Activated naive CD8-positive, alpha-beta T cell treated with anti-CD3 and anti-CD28 coated beads for 36 hours (primary cell): ENCODE data around the gene PDE4D. TPM values are rescaled to one million over a fixed set of nuclear protein-coding genes. Genes with fewer than 3 reads are reported as not detected.

Source experiments
- DNase-seq: peaks from one replicate; pipeline ENCODE4 v3.0.0; 2021
- H3K27ac Mint-ChIP-seq: one replicate; pipeline ENCODE4 v1.8.0; 2022; ENCODE audit warnings: mild to moderate bottlenecking, moderate library complexity, mixed read lengths
- H3K27me3 Mint-ChIP-seq: one replicate; pipeline ENCODE4 v1.8.0; 2022; ENCODE audit warnings: mild to moderate bottlenecking, mixed read lengths
- H3K36me3 Mint-ChIP-seq: one replicate; pipeline ENCODE4 v1.8.0; 2021; ENCODE audit warnings: mild to moderate bottlenecking, mixed read lengths
- H3K4me1 Mint-ChIP-seq: one replicate; pipeline ENCODE4 v1.8.0; 2021; ENCODE audit warnings: mixed read lengths
- H3K4me3 Mint-ChIP-seq: one replicate; pipeline ENCODE4 v1.8.0; 2022; ENCODE audit warnings: mild to moderate bottlenecking, moderate library complexity, mixed read lengths
- H3K9me3 Mint-ChIP-seq: one replicate; pipeline ENCODE4 v1.8.0; 2022; ENCODE audit warnings: mixed read lengths
- total RNA-seq, 2 experiments: library from RNA; stranded (reverse); gene quantifications; one replicate each; pipeline ENCODE4 v1.2.3, GENCODE V29; 2021

PDE4D gene
- total RNA-seq, 2 experiments from 2014 or later, result 40.7 TPM

DNA sequence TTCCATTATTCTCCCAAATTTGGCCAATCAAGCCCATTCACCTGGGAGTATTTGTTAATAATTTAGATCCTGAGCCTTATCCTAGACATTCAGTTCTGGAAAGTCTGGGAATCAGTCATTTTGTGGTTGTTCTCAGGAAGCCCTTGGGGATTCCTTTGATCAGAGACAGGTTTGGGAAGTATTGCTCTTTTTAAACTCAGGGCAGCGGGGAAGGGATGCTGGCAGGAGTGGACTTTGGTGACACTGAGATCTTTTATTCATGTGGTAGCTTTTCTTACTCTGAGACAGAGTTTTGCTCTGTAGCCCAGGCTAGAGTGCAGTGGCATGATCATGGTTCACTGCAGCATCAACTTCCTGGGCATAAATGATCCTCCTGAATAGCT is 723.8 kb downstream of the PDE4D start:
- no peaks in the 10 kb centered on the region for H3K36me3 Mint-ChIP-seq
- H3K27me3 Mint-ChIP-seq, result no peaks in the 10 kb centered on the region
- DNase-seq, result no peak

DNA sequence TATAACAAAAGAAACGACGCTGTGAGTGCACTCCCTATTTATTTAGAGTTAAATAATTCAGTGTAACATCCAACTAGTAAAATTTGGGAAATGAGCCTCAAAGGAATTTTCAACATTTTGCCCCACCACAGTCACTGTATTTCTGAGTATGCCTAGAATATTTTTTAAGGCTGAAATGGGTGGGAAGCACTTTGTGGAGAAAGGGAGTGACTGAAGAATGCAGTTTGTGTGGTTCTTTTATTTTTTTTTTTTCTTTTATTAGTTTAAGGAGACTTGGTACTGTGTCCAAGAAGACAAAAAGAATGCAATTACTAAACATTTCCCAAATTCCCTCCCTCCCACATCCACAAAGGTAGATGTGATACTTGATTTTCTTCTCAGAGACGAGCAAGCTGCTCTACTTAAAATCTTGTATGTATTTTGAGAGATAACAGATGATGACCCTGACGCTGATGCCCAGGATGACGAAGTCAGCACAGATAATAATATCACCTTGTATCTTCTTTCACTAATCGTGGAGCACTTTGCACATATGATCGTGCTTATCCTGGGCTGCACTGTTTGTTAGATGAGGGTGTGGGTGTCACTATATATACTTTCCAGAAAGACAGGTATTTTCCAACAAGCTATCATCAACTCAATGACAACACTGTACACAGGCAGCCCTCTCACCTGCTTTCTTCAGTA is 724.3 kb downstream of the PDE4D start:
- DNase-seq, result no peak
- Mint-ChIP-seq H3K9me3 (no peaks in the 10 kb centered on the region), H3K27me3 (no peaks in the 10 kb centered on the region), H3K4me3 (no peak overlapping the region), H3K36me3 (no peaks in the 10 kb centered on the region), H3K4me1 (peaks cover 7% of the 10 kb centered on the region), H3K27ac (no peak overlapping the region)

More for the DNA sequence above, 723.8 kb downstream of the PDE4D start:
- Mint-ChIP-seq H3K4me1 (peaks cover 7% of the 10 kb centered on the region), H3K27ac (no peak overlapping the region), H3K4me3 (no peak overlapping the region), H3K9me3 (no peaks in the 10 kb centered on the region)

DNA sequence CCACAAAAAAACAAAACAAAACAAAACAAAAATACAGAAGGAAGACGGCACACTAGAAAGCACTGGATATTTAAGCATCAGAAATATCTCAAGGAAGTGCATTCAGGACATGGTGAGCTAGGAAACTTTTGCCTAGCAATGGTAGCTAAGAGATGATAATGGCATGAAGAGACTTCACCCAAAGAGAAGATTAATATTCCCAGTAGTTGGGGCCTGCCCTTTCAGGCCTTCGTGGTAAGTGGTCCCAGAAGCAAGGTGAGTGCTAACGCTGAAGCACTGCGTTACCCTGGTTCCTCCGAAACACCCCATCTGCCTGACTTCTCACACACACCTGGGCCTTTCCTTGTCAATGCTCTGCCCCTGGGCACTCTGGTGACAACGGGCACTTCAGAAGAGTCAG is 725.5 kb downstream of the PDE4D start:
- peaks cover 3% of the 10 kb centered on the region for H3K4me1 Mint-ChIP-seq
- H3K4me3 Mint-ChIP-seq, result no peak overlapping the region
- H3K36me3 Mint-ChIP-seq, result no peaks in the 10 kb centered on the region
- no peaks in the 10 kb centered on the region for H3K27me3 Mint-ChIP-seq
- H3K27ac Mint-ChIP-seq, result no peak overlapping the region
- no peaks in the 10 kb centered on the region for H3K9me3 Mint-ChIP-seq
- no peak for DNase-seq

DNA sequence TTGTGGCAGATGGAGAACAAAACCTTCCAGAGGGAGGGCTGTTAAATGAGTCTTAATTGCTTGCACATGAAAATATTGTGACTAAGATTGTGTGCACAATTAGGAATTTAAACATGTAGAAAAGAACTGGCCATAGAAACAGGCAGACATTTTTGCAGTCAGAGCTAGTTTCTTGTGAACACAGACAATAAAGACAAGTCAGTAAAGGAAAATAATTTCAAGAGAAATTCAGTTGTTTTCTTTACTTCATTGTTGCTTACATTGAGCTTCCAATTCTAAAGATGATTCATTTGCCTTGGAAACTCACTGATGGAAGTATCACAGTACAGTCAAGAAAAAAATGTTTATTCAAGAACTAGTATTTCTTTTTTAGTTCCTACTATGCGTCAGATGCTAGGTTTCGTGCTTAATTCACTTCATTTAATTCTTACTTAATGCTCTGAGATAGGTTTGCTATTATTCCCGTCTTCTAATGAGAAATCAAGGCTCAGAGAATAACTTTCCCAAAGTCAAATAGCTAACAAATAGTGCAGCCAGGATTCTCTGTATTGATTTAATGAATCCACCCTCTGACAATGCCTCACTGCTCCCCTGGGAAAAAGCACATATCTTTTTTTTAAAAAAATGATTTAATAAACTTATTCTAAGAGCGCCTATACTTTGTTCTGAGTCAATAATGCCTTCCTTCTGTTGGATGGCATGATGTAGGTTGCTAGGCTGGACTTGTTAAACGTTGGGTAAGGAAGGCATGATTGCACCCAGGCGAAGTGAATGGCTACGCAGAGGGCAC is 729.3 kb downstream of the PDE4D start:
- Mint-ChIP-seq H3K4me3 (no peak overlapping the region), H3K36me3 (no peaks in the 10 kb centered on the region), H3K27ac (no peak overlapping the region)

DNA sequence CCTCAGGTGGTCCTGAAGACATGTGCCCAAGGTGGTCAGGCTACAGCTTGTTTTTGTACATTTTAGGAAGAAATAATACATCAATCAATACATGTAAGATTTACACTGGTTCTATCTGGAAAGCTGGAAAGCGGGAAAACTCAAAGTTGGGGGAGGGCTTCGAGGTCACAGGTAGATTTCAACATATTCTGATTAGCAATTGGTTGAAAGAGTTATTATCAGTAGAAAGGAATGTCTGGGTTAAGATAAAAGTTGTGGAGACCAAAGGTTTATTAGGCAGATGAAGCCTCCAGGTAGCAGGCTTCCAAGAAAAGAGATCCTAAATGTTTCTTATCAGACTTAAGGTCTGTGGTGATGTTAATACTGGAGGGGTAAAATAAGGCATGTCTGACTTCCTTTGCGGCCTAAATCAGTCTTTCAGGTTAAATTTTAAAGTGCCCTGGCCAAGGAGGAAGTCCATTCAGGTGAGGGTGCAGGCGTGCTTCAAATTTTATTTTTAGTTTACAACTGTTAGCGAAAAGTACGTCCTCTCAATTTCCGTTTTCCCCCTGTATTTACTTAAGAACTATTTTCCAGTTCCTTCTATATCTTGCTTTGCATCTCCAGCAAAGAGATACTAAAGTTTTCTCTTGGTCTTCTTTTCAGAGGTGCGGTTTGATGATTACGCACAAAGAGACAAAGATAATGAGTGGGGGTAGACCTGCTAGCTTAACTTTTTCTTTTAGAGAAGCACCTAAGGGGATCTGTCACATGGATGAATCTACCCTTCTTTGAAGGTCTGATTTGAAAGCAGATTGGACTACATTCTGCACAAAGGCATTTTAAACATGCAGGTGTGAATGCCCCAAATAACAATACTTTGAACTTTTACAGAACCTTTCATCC is 732.1 kb downstream of the PDE4D start:
- Mint-ChIP-seq H3K9me3 (no peaks in the 10 kb centered on the region), H3K27ac (peak overlapping the region; percentile 45), H3K4me1 (peaks cover 13% of the 10 kb centered on the region), H3K27me3 (no peaks in the 10 kb centered on the region), H3K4me3 (no peak overlapping the region), H3K36me3 (no peaks in the 10 kb centered on the region)
- DNase-seq, result no peak

More for the DNA sequence above, 729.3 kb downstream of the PDE4D start:
- DNase-seq, result no peak
- Mint-ChIP-seq H3K4me1 (peaks cover 10% of the 10 kb centered on the region), H3K9me3 (no peaks in the 10 kb centered on the region), H3K27me3 (no peaks in the 10 kb centered on the region)

DNA sequence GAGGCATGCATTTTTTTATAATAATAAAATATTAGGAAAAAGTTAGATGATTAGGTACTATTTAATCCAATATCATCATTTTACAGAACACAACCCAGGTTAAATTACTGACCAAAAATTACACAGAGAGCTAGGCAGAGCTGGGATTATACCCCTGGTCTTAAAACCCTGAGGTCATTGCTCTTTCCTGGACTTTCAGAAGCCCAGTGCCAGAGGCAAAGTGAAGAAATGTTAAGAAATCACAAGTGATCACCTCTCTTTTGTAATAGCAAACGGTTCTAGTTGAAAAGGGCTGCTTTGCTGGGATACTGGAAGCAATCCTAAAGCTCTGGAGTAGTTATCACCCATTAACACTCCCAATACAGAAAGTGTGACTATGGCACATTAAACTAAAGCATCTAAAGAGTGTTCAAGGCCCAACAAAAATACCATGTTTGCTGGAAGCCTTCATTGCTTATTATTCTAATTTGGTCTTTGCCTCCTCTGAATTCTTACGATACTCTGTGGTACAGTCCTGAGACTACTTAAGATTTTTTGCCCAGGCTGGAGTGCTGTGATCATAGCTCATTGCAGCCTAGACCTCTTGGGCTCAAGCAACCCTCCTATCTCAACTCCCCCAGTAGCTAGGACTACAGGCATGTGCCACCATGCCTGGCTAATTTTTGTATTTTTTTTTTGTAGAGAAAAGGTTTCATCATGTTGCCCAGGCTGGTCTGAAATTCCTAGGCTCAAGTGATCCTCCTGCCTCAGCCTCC is 734.7 kb downstream of the PDE4D start:
- H3K36me3 Mint-ChIP-seq, result no peaks in the 10 kb centered on the region
- no peak overlapping the region for H3K27ac Mint-ChIP-seq
- no peak for DNase-seq
- no peaks in the 10 kb centered on the region for H3K9me3 Mint-ChIP-seq
- H3K4me3 Mint-ChIP-seq, result no peak overlapping the region
- no peaks in the 10 kb centered on the region for H3K27me3 Mint-ChIP-seq
- H3K4me1 Mint-ChIP-seq, result peaks cover 13% of the 10 kb centered on the region

DNA sequence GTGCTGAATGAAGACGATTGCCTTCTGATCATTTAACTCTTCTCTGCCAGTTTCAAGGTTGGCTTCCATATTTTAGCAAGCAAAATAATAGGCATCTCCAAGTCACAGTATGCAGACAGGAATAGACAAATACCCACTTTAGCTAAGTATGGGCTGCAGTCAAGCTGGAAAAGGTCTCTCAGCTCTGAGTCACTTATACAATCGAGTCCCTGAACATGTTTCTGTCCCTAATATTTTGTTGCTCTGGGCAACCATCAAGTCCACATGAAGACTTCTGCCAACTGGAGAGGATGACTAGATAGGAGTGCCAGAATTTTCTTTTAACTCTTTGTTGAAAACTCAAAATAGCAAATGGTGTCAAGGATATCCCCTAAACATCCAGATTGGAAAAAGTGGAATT is 735.4 kb downstream of the PDE4D start:
- H3K4me3 Mint-ChIP-seq, result no peak overlapping the region
- no peak overlapping the region for H3K27ac Mint-ChIP-seq
- DNase-seq, result no peak
- no peaks in the 10 kb centered on the region for H3K27me3 Mint-ChIP-seq
- H3K36me3 Mint-ChIP-seq, result no peaks in the 10 kb centered on the region
- no peaks in the 10 kb centered on the region for H3K9me3 Mint-ChIP-seq
- peaks cover 13% of the 10 kb centered on the region for H3K4me1 Mint-ChIP-seq

DNA sequence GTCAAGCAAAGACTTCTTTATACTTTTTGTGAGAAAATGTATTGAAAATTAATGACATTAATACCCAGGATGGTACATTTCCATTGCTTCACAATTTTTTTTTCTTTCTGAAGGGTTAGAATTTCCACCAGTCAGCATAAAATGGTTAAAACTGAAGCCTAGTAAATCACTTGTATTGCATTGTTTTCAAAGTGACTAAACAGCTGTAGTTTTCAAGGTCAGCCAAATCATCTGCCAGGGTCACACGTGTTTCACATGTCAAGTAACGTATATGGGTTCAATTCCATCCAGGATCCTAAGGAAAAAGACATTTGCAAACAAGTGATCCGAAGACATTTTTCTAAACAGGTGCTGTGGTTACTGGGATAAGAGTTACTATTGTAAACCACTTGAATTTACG is 736.5 kb downstream of the PDE4D start:
- Mint-ChIP-seq H3K36me3 (no peaks in the 10 kb centered on the region), H3K27me3 (no peaks in the 10 kb centered on the region), H3K4me1 (peaks cover 13% of the 10 kb centered on the region), H3K27ac (no peak overlapping the region), H3K9me3 (no peaks in the 10 kb centered on the region), H3K4me3 (no peak overlapping the region)
- DNase-seq, result no peak

DNA sequence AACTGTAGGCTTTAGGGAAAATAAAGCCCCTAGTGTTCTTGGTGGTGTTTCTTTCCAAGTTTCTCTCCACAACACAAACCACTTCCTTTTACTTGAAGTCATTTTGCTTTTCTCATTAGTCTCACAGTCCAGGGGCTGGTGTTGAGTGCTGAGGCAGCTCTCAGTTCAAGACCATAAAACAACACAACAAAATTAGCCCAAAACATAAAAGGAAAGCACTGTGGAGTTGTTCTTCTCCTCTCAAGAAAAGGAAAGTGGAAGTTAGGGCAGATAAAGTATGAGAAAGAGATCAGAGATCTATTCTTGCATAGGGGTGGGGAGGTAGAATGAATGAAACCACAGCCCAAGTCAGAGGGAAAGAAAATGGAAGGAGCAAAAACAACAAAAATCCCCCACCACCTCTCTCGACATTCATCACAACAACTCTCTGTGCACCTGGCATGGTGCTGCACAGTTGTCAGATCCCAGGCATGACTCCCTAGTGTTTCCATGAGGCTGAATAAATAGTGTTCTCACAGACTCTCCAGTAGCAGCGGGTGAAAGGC is 740.8 kb downstream of the PDE4D start:
- H3K27me3 Mint-ChIP-seq, result no peaks in the 10 kb centered on the region
- peak; percentile 17 for DNase-seq
- H3K9me3 Mint-ChIP-seq, result no peaks in the 10 kb centered on the region
- peaks cover 3% of the 10 kb centered on the region for H3K4me1 Mint-ChIP-seq
- H3K27ac Mint-ChIP-seq, result no peak overlapping the region
- peak overlapping the region; percentile 47 for H3K4me3 Mint-ChIP-seq
- H3K36me3 Mint-ChIP-seq, result peaks cover 4% of the 10 kb centered on the region

DNA sequence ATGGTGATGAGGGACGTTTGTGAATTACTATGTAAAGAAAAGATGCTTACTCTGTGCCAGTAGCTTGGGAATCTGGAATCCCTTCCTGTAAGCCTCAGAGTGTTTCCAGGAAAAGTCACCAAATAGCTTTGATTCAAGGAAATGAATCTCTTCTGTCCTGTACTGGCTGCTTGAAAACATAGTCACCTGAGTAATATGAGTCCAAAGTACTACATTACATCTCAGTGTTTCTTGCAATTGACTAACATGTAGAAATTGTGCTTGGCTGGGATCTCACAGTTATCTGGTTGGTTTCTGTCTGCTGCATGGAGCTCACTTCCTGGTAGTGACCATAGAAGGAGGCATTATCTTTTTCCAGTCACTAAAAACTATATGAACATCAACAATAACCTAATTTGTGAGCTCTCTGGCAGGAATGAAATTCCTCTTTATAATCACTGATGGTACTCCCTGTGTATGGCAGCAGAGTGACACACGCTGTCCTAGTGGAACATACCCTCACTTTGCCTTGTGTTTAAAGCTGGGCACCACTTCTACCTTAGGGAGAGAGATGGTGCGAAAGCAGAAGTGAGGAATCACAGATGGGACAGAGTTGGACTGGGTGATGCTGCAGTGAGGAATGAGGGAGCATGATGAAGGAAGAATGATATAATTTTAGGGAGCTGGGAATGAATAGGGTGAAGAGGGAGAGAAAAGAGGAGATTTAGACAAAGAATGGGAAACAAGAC is 742.2 kb downstream of the PDE4D start:
- Mint-ChIP-seq H3K27ac (peak overlapping the region; percentile 17), H3K36me3 (peaks cover 4% of the 10 kb centered on the region), H3K27me3 (no peaks in the 10 kb centered on the region), H3K4me3 (no peak overlapping the region), H3K4me1 (peaks cover 3% of the 10 kb centered on the region), H3K9me3 (no peaks in the 10 kb centered on the region)
- no peak for DNase-seq

DNA sequence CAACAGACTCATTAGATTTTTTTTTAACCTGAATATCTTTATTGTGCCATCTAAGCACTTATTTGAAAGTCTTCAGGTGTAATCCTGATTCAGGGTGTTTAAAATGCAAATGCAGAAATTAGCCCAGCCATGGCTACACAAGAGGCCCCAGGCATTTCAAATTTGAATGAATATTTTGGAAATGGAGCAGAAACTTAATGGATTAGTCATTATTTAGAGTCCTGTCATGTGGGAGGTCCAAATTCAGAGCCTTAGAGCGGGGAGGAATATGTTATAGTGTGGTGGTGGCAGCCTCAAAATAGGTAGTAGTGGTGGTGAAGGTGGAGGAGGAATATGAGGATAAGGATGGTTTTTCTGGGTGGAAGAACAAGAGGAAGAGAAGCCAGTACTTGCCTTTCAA is 743.7 kb downstream of the PDE4D start:
- no peak for DNase-seq
- Mint-ChIP-seq H3K27me3 (no peaks in the 10 kb centered on the region), H3K4me1 (peaks cover 3% of the 10 kb centered on the region), H3K4me3 (no peak overlapping the region), H3K36me3 (peaks cover 4% of the 10 kb centered on the region), H3K9me3 (no peaks in the 10 kb centered on the region), H3K27ac (peak overlapping the region; percentile 14)

DNA sequence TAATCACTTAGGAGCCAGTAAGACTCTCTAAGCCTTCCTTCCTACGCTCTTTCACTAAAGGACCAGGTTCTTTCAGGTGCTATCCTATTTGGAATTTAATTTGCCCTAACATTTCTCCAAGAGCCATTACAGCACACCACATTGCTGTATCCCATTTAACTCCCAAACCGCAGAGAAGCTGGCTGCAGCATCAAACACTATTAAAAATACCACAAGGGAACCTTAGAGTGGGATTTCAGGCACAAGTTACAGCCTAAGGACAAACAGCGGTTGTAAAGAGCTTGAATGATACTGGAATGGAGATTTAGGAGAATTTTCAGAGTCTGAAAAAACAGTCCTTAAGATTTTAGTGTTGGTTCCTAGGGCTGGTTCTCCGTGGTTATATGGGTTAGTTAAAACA is 744.3 kb downstream of the PDE4D start:
- H3K36me3 Mint-ChIP-seq, result peaks cover 4% of the 10 kb centered on the region
- H3K27ac Mint-ChIP-seq, result no peak overlapping the region
- H3K4me3 Mint-ChIP-seq, result no peak overlapping the region
- no peaks in the 10 kb centered on the region for H3K27me3 Mint-ChIP-seq
- DNase-seq, result no peak
- H3K9me3 Mint-ChIP-seq, result no peaks in the 10 kb centered on the region
- H3K4me1 Mint-ChIP-seq, result peaks cover 4% of the 10 kb centered on the region

DNA sequence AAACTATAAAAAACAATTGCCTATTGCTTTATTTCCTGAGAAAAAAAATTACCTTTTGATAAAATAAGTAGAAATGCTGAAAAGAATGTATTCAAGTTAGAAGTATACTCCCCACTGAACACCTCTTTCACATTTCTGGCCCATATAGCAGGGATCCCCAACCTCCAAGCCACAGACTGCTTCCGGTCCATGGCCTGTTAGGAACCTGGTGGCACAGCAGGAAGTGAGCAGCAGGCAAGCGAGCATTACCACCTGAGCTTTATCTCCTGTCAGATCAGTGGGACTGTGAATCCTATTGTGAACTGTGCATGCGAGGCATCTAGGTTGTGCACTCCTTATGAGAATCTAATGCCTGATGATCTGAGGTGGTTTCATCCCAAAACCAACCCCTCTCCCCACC is 746.8 kb downstream of the PDE4D start:
- H3K27me3 Mint-ChIP-seq, result no peaks in the 10 kb centered on the region
- no peak overlapping the region for H3K27ac Mint-ChIP-seq
- H3K4me3 Mint-ChIP-seq, result no peak overlapping the region

DNA sequence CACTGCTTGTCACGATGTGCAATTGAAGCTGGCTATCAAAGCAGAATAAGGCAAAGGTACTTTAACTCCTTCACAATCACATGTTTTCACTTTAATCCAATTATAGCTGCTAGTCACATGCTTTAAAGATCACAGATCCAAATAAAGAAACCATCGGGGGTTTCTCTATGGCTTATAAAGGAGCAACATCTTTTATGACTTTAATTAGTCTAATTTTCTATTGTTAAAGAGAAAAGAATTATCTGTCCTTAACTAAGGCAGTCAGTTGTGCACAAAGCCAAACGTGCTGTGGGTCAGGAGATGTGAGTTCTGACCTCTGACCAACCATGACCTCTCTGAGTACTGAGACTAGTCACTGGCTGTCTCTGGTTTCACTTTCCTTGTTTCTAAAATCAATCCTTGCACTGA is 749.6 kb downstream of the PDE4D start:
- H3K27ac Mint-ChIP-seq, result no peak overlapping the region
- H3K4me3 Mint-ChIP-seq, result no peak overlapping the region
- H3K4me1 Mint-ChIP-seq, result peaks cover 8% of the 10 kb centered on the region
- H3K27me3 Mint-ChIP-seq, result no peaks in the 10 kb centered on the region
- DNase-seq, result no peak
- H3K36me3 Mint-ChIP-seq, result no peaks in the 10 kb centered on the region
- no peaks in the 10 kb centered on the region for H3K9me3 Mint-ChIP-seq

More for the DNA sequence above, 746.8 kb downstream of the PDE4D start:
- H3K4me1 Mint-ChIP-seq, result peaks cover 9% of the 10 kb centered on the region
- no peaks in the 10 kb centered on the region for H3K9me3 Mint-ChIP-seq
- peaks cover 3% of the 10 kb centered on the region for H3K36me3 Mint-ChIP-seq
- DNase-seq, result no peak
